Caco-2 (cell line): Measurements from ENCODE around the gene POLR1E. TPM values are rescaled to one million over a fixed set of nuclear protein-coding genes. Genes with fewer than 3 reads are reported as not detected.

Experiments
- BruUV-seq: library from RNA; stranded (reverse); fragments of 400-500 nt; replicated peaks from 2 replicates; lab custom pipeline; 2021; lab: Mats Ljungman, UMichigan
- CTCF ChIA-PET: fragments of 300-600 bp; sonication (Branson Sonifier 250); formaldehyde crosslinking; loops from one replicate; lab custom pipeline; 2022; ENCODE audit warnings: antibody characterized with exemption; lab: Charles Lee
- POLR2A ChIA-PET: fragments of 300-600 bp; sonication (Branson Sonifier 250); formaldehyde crosslinking; loops from one replicate; lab custom pipeline; 2022; ENCODE audit warnings: antibody characterized with exemption; lab: Charles Lee
- DNase-seq, 2 experiments: peaks; one replicate each; pipeline versions ENCODE4 v3.0.0 to v3.0.0-alpha.2; 2020 to 2022
- H3K27me3 ChIP-seq: replicated peaks from 2 replicates; pipeline ENCODE4 v1.6.0; 2011; ENCODE audit warnings: low read length; ENCODE audit not compliant: control insufficient read depth, insufficient read depth
- H3K36me3 ChIP-seq: 2 replicates; pipeline ENCODE4 v1.5.1; 2011; ENCODE audit warnings: low read length; ENCODE audit not compliant: control insufficient read depth, insufficient read depth
- H3K4me1 ChIP-seq: fragments of 250-450 bp; sonication (Bioruptor Pico); 2 replicates; pipeline ENCODE4 v1.5.1; 2020; ENCODE audit warnings: mild to moderate bottlenecking
- H3K4me3 ChIP-seq: 2 replicates; pipeline ENCODE4 v1.5.1; 2011; ENCODE audit warnings: low read depth, mild to moderate bottlenecking, control low read depth, low read length
- H3K9me3 ChIP-seq: fragments of 250-450 bp; sonication (Bioruptor Pico); 2 replicates; pipeline ENCODE4 v1.5.1; 2020; ENCODE audit warnings: mild to moderate bottlenecking, moderate library complexity
- H3K27ac Mint-ChIP-seq: one replicate; pipeline ENCODE4 v1.8.0; 2022; ENCODE audit warnings: mixed read lengths; ENCODE audit not compliant: unreplicated experiment
- H3K27me3 Mint-ChIP-seq: one replicate; pipeline ENCODE4 v1.8.0; 2022; ENCODE audit warnings: mixed read lengths; ENCODE audit not compliant: insufficient read depth, unreplicated experiment
- H3K36me3 Mint-ChIP-seq: one replicate; pipeline ENCODE4 v1.8.0; 2022; ENCODE audit warnings: mild to moderate bottlenecking, mixed read lengths; ENCODE audit not compliant: insufficient read depth, unreplicated experiment
- H3K4me1 Mint-ChIP-seq: one replicate; pipeline ENCODE4 v1.8.0; 2022; ENCODE audit warnings: low read depth, mixed read lengths; ENCODE audit not compliant: unreplicated experiment
- H3K4me3 Mint-ChIP-seq: one replicate; pipeline ENCODE4 v1.8.0; 2022; ENCODE audit warnings: mild to moderate bottlenecking, moderate library complexity, mixed read lengths; ENCODE audit not compliant: unreplicated experiment
- H3K9me3 Mint-ChIP-seq: one replicate; pipeline ENCODE4 v1.8.0; 2022; ENCODE audit warnings: mixed read lengths; ENCODE audit not compliant: unreplicated experiment
- CTCF ChIP-seq, 2 experiments: fragments of 200-600 bp in 1 of 2; IDR thresholded peaks; 1 replicate in 1 of 2; 2 replicates in 1 of 2; pipeline versions ENCODE4 v1.5.1 to v1.8.0; 2011 to 2022; ENCODE audit warnings: antibody characterized with exemption in 1 of 2, control low read depth in 1 of 2, inconsistent platforms in 1 of 2, low read depth in 1 of 2, low read length in 1 of 2, mild to moderate bottlenecking in 1 of 2, moderate library complexity in 1 of 2; ENCODE audit not compliant: insufficient read depth in 1 of 2, severe bottlenecking in 1 of 2, unreplicated experiment in 1 of 2
- intact Hi-C: fragments of 100-400 bp; cut with micrococcal nuclease; formaldehyde crosslinking; loops from one replicate; pipeline ENCODE4 v1.10.0; 2022; ENCODE audit not compliant: unreplicated experiment
- total RNA-seq: library from RNA; stranded (reverse); gene quantifications from 2 replicates; pipeline ENCODE4 v1.2.3, GENCODE V29; 2022

The POLR1E gene
- total RNA-seq, 1 experiment from 2014 or later = 33.4 TPM

DNA sequence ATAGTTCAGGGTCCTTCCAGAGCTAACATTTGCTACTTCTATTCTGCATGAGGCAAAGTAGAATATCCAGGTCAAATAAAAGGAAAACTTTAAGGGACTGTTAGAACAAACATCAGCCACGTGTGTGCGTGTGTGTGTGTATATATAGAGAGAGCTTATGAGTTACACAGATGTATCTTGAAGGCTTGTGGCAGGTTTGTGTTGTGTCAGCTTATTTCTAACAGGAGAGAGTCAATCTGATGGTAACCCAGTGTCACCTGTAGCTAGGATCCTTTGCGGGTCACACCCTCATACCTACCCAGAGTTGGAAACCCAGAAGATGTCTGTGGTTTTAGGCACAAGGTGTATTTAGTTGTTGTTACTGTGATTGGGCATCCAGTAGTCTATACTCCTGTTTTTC is 12.7 kb downstream of the POLR1E start:
- Mint-ChIP-seq H3K9me3 (no peaks in the 10 kb centered on the region), H3K4me3 (no peak overlapping the region), H3K4me1 (no peaks in the 10 kb centered on the region), H3K36me3 (peaks cover 60% of the 10 kb centered on the region), H3K27ac (no peak overlapping the region), H3K27me3 (no peaks in the 10 kb centered on the region)
- Histone ChIP-seq H3K4me1 (no peaks in the 10 kb centered on the region), H3K36me3 (no peaks in the 10 kb centered on the region; the same call in none of the 2 replicates), H3K9me3 (no peaks in the 10 kb centered on the region), H3K27me3 (no peaks in the 10 kb centered on the region), H3K4me3 (no peak overlapping the region)
- intact Hi-C loops = no loop called here
- no TSS peak for BruUV-seq
- ChIA-PET POLR2A (interaction anchor here (0.9 kb wide), 1 partner anchor 13 kb away, joined by 3 read pairs; the partner anchor contains the start of gene POLR1E), CTCF (no interaction called here)
- TF ChIP-seq CTCF (IDR thresholded peaks at IDR 0.05; ENCODE audit: insufficient read depth in 1 of 2, low read depth in 1 of 2, low read length in 1 of 2, severe bottlenecking in 1 of 2, unreplicated experiment in 1 of 2) = no peak
- no peak for DNase-seq

DNA sequence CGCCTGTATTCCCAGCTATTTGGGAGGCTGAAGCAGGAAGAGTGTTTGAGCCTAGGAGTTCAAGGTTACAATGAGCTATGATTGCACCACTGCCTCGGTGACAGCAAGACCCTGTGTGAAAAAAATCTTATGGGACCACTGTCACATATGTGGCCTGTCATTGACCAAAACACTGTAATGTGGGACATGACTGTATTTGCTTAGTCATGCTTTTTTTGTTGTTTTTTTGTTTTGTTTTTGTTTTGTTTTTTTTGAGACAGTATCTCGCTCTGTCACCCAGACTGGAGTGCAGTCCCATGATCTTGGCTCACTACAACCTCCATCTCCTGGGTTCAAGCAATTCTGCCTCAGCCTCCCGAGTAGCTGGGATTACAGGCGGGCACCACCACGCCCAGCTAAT is 13.5 kb downstream of the POLR1E start:
- intact Hi-C loops = no loop called here
- Histone ChIP-seq H3K9me3 (no peaks in the 10 kb centered on the region), H3K27me3 (no peaks in the 10 kb centered on the region), H3K4me3 (no peak overlapping the region), H3K4me1 (no peaks in the 10 kb centered on the region), H3K36me3 (no peaks in the 10 kb centered on the region; the same call in none of the 2 replicates)
- ChIA-PET CTCF (no interaction called here), POLR2A (no interaction called here)
- peaks cover 57% of the 10 kb centered on the region for H3K36me3 Mint-ChIP-seq
- no peak overlapping the region for H3K27ac Mint-ChIP-seq
- no peak for TF ChIP-seq CTCF (IDR thresholded peaks at IDR 0.05; ENCODE audit: insufficient read depth in 1 of 2, low read depth in 1 of 2, low read length in 1 of 2, severe bottlenecking in 1 of 2, unreplicated experiment in 1 of 2)
- no peaks in the 10 kb centered on the region for H3K27me3 Mint-ChIP-seq
- H3K4me1 Mint-ChIP-seq = no peaks in the 10 kb centered on the region
- BruUV-seq = no TSS peak
- H3K9me3 Mint-ChIP-seq = no peaks in the 10 kb centered on the region
- no peak overlapping the region for H3K4me3 Mint-ChIP-seq
- DNase-seq = no peak

GRCh38 chr9:37501957-37502596 is 16.3 kb downstream of the POLR1E start:
- DNase-seq = no peak
- intact Hi-C loops = no loop called here
- no peak for TF ChIP-seq CTCF (IDR thresholded peaks at IDR 0.05; ENCODE audit: insufficient read depth in 1 of 2, low read depth in 1 of 2, low read length in 1 of 2, severe bottlenecking in 1 of 2, unreplicated experiment in 1 of 2)

More at GRCh38 chr9:37501957-37502596, 16.3 kb downstream of the POLR1E start:
- POLR2A ChIA-PET = no interaction called here
- Histone ChIP-seq H3K27me3 (no peaks in the 10 kb centered on the region), H3K9me3 (no peaks in the 10 kb centered on the region), H3K4me3 (no peak overlapping the region), H3K4me1 (no peaks in the 10 kb centered on the region), H3K36me3 (no peaks in the 10 kb centered on the region; the same call in none of the 2 replicates)
- no TSS peak for BruUV-seq
- Mint-ChIP-seq H3K27ac (no peak overlapping the region), H3K36me3 (peaks cover 48% of the 10 kb centered on the region), H3K27me3 (no peaks in the 10 kb centered on the region), H3K9me3 (no peaks in the 10 kb centered on the region), H3K4me3 (no peak overlapping the region), H3K4me1 (no peaks in the 10 kb centered on the region)
- CTCF ChIA-PET = no interaction called here
